Measurements from ENCODE around the gene TXNL4B.
"Not testable (repeated sequence)": the region's sequence is repeated elsewhere in the genome, so short reads cannot be mapped to it uniquely, and the experiment has no call there.

TXNL4B gene

DNA sequence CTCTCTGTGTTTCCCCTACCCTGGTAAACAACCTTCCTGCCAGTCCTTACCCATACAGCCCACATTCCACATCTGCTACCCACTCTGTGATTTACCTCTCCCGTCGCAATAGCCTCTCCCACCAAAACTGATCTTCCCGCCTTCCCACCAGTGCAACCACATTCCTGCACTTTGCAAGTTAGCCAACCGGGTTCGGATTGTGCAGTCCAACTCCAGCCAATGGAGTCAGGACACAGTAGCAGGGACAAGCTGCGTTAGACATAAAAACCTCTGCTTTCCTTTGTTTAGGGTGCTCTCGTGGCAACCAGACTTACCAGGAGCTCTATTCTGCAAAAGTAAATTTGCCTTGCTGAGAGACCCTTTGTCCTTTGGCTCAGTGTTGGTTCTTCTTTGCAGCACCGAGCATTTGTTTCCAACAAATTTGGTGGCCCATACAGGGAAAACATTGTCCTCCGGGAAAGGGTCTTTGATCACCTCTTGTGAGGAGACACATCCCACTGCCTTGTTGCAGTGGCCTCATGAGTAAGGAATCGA, 29.0 kb downstream of the TXNL4B start:
- Histone ChIP-seq H3K36me3 (ENCODE audit: control insufficient read depth, low read depth, low read length) (no peaks in the 10 kb centered on the region), H3K27ac (ENCODE audit: low read length) (no peak overlapping the region), H3K27me3 (ENCODE audit: control insufficient read depth, insufficient read depth, low read length) (no peaks in the 10 kb centered on the region), H3K9me3 (ENCODE audit: control insufficient read depth, low read depth, low read length) (no peaks in the 10 kb centered on the region), H3K9ac (ENCODE audit: low read length) (no peak overlapping the region), H3K4me3 (ENCODE audit: low read length) (no peak overlapping the region), H3K4me1 (ENCODE audit: control insufficient read depth, low read depth, low read length) (no peaks in the 10 kb centered on the region)

DNA sequence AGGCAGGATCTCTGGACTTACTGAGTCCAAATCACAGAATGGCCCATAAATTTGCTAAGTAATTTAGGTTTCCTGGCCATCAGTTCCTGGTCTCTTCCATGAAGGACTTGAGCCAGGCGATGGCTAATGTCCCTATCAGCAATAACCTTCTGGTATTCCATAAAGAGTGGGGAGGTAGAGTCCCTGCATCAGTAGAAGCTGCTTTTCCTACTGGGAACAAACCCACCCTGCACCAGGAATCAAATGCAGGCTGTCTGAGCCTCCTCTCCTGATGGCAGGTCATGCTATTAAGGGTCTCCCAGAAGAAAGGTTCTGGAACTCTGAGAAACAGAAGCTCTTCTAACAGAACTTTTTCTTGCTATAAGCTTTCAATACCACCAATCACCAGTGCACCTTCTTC, 31.9 kb downstream of the TXNL4B start:
- Histone ChIP-seq H3K4me1 (ENCODE audit: control insufficient read depth, low read depth, low read length) (no peaks in the 10 kb centered on the region), H3K9me3 (ENCODE audit: control insufficient read depth, low read depth, low read length) (no peaks in the 10 kb centered on the region), H3K36me3 (ENCODE audit: control insufficient read depth, low read depth, low read length) (no peaks in the 10 kb centered on the region), H3K27ac (ENCODE audit: low read length) (no peak overlapping the region), H3K27me3 (ENCODE audit: control insufficient read depth, insufficient read depth, low read length) (no peaks in the 10 kb centered on the region), H3K4me3 (ENCODE audit: low read length) (no peak overlapping the region), H3K9ac (ENCODE audit: low read length) (no peak overlapping the region)

DNA sequence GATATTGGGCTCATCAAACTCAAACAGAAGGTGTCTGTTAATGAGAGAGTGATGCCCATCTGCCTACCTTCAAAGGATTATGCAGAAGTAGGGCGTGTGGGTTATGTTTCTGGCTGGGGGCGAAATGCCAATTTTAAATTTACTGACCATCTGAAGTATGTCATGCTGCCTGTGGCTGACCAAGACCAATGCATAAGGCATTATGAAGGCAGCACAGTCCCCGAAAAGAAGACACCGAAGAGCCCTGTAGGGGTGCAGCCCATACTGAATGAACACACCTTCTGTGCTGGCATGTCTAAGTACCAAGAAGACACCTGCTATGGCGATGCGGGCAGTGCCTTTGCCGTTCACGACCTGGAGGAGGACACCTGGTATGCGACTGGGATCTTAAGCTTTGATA, 33.0 kb downstream of the TXNL4B start:
- no peaks in the 10 kb centered on the region for H3K9me3 ChIP-seq (ENCODE audit: control insufficient read depth, low read depth, low read length)

DNA sequence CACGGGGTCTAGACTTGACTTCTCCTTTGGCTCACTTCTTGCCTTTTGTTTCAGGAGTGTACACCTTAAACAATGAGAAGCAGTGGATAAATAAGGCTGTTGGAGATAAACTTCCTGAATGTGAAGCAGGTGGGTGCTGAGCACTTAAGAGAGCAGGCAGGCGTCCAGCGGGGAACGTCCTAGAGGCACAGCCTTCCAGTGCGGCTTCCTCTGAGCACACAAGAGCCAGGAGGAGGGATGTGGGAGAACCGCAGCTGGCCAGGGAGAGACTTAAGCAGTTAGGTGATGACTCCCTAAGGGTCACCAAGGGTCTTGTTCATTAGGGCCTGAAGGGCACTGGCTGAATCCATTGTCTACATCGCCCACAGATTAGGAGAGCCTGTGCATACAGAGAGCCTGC, 34.4 kb downstream of the TXNL4B start:
- H3K4me3 ChIP-seq (ENCODE audit: low read length) = not testable (repeated sequence)

More for the DNA sequence above, 33.0 kb downstream of the TXNL4B start:
- Histone ChIP-seq H3K9ac (ENCODE audit: low read length) (no peak overlapping the region), H3K27ac (ENCODE audit: low read length) (no peak overlapping the region), H3K4me3 (ENCODE audit: low read length) (no peak overlapping the region), H3K4me1 (ENCODE audit: control insufficient read depth, low read depth, low read length) (no peaks in the 10 kb centered on the region), H3K36me3 (ENCODE audit: control insufficient read depth, low read depth, low read length) (no peaks in the 10 kb centered on the region), H3K27me3 (ENCODE audit: control insufficient read depth, insufficient read depth, low read length) (no peaks in the 10 kb centered on the region)

DNA sequence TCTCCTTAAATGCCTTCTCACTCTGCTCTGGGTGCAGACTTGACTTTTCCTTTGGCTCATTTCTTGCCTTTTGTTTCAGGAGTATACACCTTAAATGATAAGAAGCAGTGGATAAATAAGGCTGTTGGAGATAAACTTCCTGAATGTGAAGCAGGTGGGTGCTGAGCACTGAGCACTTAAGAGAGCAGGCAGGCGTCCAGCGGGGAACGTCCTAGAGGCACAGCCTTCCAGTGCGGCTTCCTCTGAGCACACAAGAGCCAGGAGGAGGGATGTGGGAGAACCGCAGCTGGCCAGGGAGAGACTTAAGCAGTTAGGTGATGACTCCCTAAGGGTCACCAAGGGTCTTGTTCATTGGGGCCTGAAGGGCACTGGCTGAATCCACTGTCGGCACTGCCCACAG, 36.1 kb downstream of the TXNL4B start:
- not testable (repeated sequence) for H3K36me3 ChIP-seq (ENCODE audit: control insufficient read depth, low read depth, low read length); H3K4me1 ChIP-seq (ENCODE audit: control insufficient read depth, low read depth, low read length); H3K9me3 ChIP-seq (ENCODE audit: control insufficient read depth, low read depth, low read length); H3K27me3 ChIP-seq (ENCODE audit: control insufficient read depth, insufficient read depth, low read length); H3K4me3 ChIP-seq (ENCODE audit: low read length); H3K27ac ChIP-seq (ENCODE audit: low read length); H3K9ac ChIP-seq (ENCODE audit: low read length)

More for the DNA sequence above, 34.4 kb downstream of the TXNL4B start:
- H3K9ac ChIP-seq (ENCODE audit: low read length); H3K36me3 ChIP-seq (ENCODE audit: control insufficient read depth, low read depth, low read length); H3K9me3 ChIP-seq (ENCODE audit: control insufficient read depth, low read depth, low read length); H3K4me1 ChIP-seq (ENCODE audit: control insufficient read depth, low read depth, low read length); H3K27ac ChIP-seq (ENCODE audit: low read length); H3K27me3 ChIP-seq (ENCODE audit: control insufficient read depth, insufficient read depth, low read length): not testable (repeated sequence)

DNA sequence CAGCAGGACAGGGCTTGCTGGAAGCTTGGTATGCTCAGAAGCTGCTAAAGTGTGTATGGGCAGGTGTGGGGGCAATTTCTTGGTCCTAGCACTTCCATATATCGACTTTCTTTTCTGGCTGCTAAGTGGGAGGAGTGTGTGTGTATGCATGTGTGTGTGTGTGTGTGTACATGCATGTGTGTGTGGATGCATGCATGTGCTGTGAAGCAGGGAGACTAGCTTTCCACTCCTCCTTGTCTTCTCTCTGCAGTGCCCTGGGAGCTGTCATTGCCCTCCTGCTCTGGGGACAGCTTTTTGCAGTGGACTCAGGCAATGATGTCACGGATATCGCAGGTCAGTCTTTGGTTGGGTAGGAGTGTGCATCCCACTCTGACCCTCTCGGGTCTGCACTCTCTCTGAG, 37.5 kb downstream of the TXNL4B start:
- H3K9ac ChIP-seq (ENCODE audit: low read length) = no peak overlapping the region
- no peak overlapping the region for H3K27ac ChIP-seq (ENCODE audit: low read length)
- no peaks in the 10 kb centered on the region for H3K4me1 ChIP-seq (ENCODE audit: control insufficient read depth, low read depth, low read length)
- no peaks in the 10 kb centered on the region for H3K36me3 ChIP-seq (ENCODE audit: control insufficient read depth, low read depth, low read length)
- no peaks in the 10 kb centered on the region for H3K9me3 ChIP-seq (ENCODE audit: control insufficient read depth, low read depth, low read length)
- no peaks in the 10 kb centered on the region for H3K27me3 ChIP-seq (ENCODE audit: control insufficient read depth, insufficient read depth, low read length)
- H3K4me3 ChIP-seq (ENCODE audit: low read length) = no peak overlapping the region

DNA sequence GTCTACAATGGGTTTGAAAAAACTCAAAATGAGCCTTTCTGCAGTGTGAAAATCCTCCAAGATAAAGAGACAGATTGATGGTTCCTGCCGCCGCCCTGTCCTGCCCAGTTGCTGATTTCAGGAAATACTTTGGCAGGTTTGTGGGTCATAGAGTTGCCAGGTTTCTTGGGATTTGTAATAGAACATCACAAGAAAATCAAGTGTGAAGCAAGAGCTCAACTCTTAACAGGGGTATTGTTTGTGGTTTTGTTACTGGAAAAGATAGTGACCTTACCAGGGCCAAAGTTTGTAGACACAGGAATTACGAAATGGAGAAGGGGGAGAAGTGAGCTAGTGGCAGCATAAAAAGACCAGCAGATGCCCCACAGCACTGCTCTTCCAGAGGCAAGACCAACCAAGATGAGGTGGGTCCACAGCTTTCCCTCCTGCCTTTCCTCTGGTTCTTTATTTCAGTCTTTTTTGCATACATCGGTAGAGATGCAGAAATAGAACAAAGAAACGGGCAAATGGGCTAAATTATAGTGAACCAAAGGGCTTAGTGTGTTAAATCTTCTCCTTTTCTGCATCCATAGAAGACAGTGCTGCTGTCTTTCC, 39.1 kb downstream of the TXNL4B start, which contains the start of gene HP:
Gene HP (plus strand): TSS at position 252 of the 594 bp plus-strand sequence. CDS start 148 bp downstream, at position 400.
- not testable (repeated sequence) for H3K36me3 ChIP-seq (ENCODE audit: control insufficient read depth, low read depth, low read length); H3K4me1 ChIP-seq (ENCODE audit: control insufficient read depth, low read depth, low read length); H3K9me3 ChIP-seq (ENCODE audit: control insufficient read depth, low read depth, low read length); H3K27ac ChIP-seq (ENCODE audit: low read length); H3K4me3 ChIP-seq (ENCODE audit: low read length); H3K27me3 ChIP-seq (ENCODE audit: control insufficient read depth, insufficient read depth, low read length); H3K9ac ChIP-seq (ENCODE audit: low read length)

DNA sequence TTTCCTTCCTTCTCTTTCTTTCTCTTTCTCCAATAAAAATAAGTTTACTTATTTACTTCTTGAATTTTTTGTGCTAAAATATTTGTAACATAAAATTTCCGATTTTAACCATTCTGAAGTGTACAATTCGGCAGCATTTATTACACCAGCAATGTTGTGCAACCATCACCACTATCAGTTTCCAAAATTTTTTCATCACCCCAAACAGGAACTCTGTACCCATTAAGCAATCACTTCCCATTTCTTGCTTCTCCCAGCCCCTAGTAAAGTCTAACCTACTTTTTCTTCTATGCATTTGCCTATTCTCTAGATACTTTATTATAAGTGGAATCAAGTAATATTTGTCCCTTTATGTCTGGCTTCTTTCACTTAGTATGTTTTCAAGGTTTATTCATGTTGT, 41.6 kb downstream of the TXNL4B start:
- Histone ChIP-seq H3K9ac (ENCODE audit: low read length) (no peak overlapping the region), H3K27me3 (ENCODE audit: control insufficient read depth, insufficient read depth, low read length) (no peaks in the 10 kb centered on the region), H3K4me1 (ENCODE audit: control insufficient read depth, low read depth, low read length) (no peaks in the 10 kb centered on the region), H3K9me3 (ENCODE audit: control insufficient read depth, low read depth, low read length) (no peaks in the 10 kb centered on the region), H3K36me3 (ENCODE audit: control insufficient read depth, low read depth, low read length) (no peaks in the 10 kb centered on the region), H3K4me3 (ENCODE audit: low read length) (no peak overlapping the region), H3K27ac (ENCODE audit: low read length) (no peak overlapping the region)

DNA sequence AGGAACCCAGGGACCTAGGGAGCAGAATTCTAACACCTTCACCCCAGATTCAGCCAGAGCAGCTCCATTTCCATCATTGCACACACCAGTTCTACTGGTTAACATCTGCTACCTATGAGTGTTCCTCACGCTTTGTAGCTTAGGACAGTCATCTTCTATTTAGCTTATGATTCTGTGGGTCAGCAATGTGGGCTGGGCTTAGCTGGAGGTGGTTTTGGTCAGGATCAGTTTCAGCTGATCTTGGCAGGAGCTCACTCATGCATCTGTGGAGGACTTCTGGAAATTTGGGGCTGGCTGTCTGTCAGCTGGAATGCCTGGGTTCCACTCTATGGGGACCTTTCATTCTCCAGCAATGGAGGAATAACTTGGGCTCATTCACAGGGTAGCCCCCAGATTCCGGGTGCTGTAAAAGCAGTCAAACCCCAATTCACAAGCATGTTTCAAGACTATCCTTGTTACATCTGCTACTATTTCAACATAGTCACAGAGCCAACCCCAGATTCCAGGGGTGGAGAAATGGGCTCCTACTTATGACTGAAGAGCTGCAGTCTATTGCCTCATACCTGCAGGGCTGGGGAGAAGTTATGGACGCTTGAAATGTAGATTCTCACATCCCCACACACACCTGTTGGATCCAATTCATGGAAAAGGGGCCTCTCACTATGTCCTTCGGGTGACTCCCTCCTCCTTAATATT, 42.5 kb downstream of the TXNL4B start:
- H3K9me3 ChIP-seq (ENCODE audit: control insufficient read depth, low read depth, low read length) = no peaks in the 10 kb centered on the region
- no peaks in the 10 kb centered on the region for H3K36me3 ChIP-seq (ENCODE audit: control insufficient read depth, low read depth, low read length)
- no peaks in the 10 kb centered on the region for H3K27me3 ChIP-seq (ENCODE audit: control insufficient read depth, insufficient read depth, low read length)
- no peak overlapping the region for H3K4me3 ChIP-seq (ENCODE audit: low read length)
- no peak overlapping the region for H3K9ac ChIP-seq (ENCODE audit: low read length)
- H3K27ac ChIP-seq (ENCODE audit: low read length) = no peak overlapping the region
- no peaks in the 10 kb centered on the region for H3K4me1 ChIP-seq (ENCODE audit: control insufficient read depth, low read depth, low read length)

DNA sequence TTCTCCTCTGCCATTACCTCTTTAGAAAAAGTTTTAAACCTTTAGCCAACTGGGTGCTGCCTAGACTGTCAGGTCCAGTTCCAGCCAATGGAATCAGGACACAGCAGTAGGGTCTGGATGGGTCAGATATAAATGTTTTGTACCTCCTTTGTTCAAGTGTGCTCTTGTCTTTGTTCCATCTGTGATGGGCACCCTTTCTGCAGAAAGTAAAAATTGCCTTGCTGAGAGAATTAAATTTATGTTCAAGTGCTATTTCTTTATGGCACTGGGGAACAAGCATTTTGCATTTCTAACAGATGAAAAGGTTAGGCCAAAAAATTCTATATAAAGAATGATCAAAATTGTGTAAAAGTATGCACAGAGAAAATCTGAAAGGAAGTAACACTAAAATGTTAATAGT, 44.3 kb downstream of the TXNL4B start:
- Histone ChIP-seq H3K4me1 (ENCODE audit: control insufficient read depth, low read depth, low read length) (no peaks in the 10 kb centered on the region), H3K36me3 (ENCODE audit: control insufficient read depth, low read depth, low read length) (no peaks in the 10 kb centered on the region), H3K9ac (ENCODE audit: low read length) (no peak overlapping the region), H3K27ac (ENCODE audit: low read length) (no peak overlapping the region), H3K9me3 (ENCODE audit: control insufficient read depth, low read depth, low read length) (no peaks in the 10 kb centered on the region), H3K27me3 (ENCODE audit: control insufficient read depth, insufficient read depth, low read length) (no peaks in the 10 kb centered on the region), H3K4me3 (ENCODE audit: low read length) (no peak overlapping the region)

DNA sequence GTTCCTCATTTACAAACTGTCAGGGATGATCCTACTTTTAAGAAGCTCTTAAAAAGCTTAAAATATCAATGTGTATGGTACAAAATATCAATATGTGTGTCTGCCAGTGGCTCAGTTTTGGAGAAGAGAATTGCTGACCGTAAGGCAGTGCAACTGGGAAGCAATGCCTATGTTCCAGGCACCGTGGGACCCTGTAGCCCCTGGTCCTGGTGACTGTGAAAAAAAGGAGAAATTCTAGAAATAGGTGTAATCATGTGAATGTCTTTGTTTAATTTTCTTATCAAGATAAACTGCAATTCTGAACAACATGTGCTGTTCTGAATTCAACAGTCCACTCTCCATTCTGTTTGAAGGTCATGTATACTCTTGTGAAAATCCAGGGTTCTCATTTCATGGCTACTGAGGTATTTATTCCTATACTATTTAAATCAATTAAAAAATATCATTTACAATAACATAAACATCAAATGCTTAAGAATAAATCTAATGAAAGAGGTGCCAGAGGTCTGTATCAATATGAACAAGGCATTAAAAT, 48.5 kb downstream of the TXNL4B start:
- Histone ChIP-seq H3K4me3 (ENCODE audit: low read length) (no peak overlapping the region), H3K27ac (ENCODE audit: low read length) (no peak overlapping the region), H3K27me3 (ENCODE audit: control insufficient read depth, insufficient read depth, low read length) (no peaks in the 10 kb centered on the region), H3K9ac (ENCODE audit: low read length) (no peak overlapping the region), H3K9me3 (ENCODE audit: control insufficient read depth, low read depth, low read length) (no peaks in the 10 kb centered on the region), H3K4me1 (ENCODE audit: control insufficient read depth, low read depth, low read length) (no peaks in the 10 kb centered on the region), H3K36me3 (ENCODE audit: control insufficient read depth, low read depth, low read length) (no peaks in the 10 kb centered on the region)

DNA sequence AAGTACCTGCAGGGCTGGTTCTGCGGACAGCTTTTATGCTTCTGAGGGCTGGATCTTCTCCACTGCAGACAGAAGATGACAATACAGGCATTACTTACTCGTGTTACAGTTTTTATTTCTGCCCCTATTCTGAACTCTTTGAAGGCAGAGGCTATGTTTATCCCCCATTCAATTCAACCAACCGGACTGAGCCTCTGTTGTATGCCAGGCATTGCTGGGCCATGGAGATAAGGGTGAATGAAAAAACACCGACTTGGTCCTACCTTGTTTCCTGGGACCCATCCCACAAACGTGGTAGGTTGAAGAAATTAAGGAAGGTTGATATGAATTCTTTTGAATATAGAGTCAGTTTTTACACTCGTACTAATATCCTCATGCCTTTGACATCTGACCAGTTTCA, 49.1 kb downstream of the TXNL4B start:
- H3K27ac ChIP-seq (ENCODE audit: low read length) = no peak overlapping the region
- no peaks in the 10 kb centered on the region for H3K9me3 ChIP-seq (ENCODE audit: control insufficient read depth, low read depth, low read length)
- no peak overlapping the region for H3K9ac ChIP-seq (ENCODE audit: low read length)
- H3K36me3 ChIP-seq (ENCODE audit: control insufficient read depth, low read depth, low read length) = no peaks in the 10 kb centered on the region
- no peaks in the 10 kb centered on the region for H3K27me3 ChIP-seq (ENCODE audit: control insufficient read depth, insufficient read depth, low read length)
- no peak overlapping the region for H3K4me3 ChIP-seq (ENCODE audit: low read length)
- H3K4me1 ChIP-seq (ENCODE audit: control insufficient read depth, low read depth, low read length) = no peaks in the 10 kb centered on the region
